ENCODE data around the gene APC2.
A peak's percentile ranks its signal among the peaks of the same experiment; 100 is the strongest.

DNA sequence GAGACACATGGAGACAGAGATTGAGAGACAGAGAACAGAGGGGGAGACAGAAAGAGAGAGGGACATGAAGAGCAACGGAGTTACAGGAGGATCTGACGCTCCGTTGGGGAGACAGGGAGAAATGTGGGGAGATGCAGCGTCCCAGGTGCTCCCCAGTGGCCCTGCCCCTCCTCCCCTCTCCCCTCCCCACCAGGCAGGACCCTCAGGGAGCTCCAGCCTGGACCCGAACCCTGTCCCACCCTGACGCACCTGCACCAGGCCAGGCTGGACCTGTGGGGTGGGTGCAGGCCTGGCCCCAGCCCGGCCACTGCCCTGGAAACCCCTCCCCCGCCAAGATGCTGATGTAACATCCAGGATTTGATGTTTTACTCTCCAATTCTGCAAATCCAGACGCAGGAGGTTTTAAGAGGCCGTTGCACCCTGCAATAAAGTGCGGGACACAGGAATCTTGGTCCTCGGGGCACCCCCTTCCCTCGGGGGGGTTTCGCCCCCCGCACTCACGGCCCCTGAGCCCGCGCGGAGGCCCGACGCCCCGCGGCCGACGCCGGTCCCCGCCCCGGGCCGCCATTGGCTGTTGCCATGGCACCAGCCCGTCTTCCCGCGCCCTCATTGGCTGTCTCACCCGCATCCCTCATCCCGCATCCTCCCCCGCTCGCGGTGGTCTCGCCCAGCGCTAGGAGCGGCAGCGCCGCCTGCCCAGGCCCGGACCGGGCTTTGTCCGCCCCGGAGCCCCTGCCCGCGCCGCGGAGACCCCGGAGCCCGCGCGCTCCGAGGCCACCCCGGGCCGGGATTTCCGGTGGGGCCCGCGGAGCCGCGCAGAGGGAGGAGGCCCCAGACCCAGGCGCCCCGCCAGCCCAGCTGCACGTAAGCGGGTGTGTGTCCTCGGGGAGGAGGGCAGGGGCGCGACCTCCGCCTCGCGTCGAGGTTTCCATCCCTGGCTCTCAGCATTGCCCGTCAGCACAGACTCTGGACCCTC is at the start of gene APC2:
- TF ChIP-seq, protein P1, sequence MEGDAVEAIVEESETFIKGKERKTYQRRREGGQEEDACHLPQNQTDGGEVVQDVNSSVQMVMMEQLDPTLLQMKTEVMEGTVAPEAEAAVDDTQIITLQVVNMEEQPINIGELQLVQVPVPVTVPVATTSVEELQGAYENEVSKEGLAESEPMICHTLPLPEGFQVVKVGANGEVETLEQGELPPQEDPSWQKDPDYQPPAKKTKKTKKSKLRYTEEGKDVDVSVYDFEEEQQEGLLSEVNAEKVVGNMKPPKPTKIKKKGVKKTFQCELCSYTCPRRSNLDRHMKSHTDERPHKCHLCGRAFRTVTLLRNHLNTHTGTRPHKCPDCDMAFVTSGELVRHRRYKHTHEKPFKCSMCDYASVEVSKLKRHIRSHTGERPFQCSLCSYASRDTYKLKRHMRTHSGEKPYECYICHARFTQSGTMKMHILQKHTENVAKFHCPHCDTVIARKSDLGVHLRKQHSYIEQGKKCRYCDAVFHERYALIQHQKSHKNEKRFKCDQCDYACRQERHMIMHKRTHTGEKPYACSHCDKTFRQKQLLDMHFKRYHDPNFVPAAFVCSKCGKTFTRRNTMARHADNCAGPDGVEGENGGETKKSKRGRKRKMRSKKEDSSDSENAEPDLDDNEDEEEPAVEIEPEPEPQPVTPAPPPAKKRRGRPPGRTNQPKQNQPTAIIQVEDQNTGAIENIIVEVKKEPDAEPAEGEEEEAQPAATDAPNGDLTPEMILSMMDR (IDR thresholded peaks at IDR 0.05), result no peak
- TF ChIP-seq EZH2 (IDR thresholded peaks at IDR 0.05; ENCODE audit: borderline replicate concordance, insufficient read depth, low read depth, low read length, poor library complexity, severe bottlenecking), result peak; percentile 87
